Stimulated activated CD4-positive, alpha-beta T cell treated with anti-CD3 and anti-CD28 coated beads, Interleukin-1b, Interleukin-23, amount 100 ng/mL, for 24 hours (primary cell): ENCODE measurements around the gene PPP6R1.

ENCODE experiments used
- DNase-seq, 4 experiments: peaks; one replicate each; pipeline ENCODE4 v3.0.0-alpha.2; 2020; ENCODE audit warnings: low read depth in 4 of 4, low spot score in 1 of 4

Gene PPP6R1

GRCh38 chr19:55244004-55244680, 14.7 kb downstream of the PPP6R1 start:
- DNase-seq, result no peak

GRCh38 chr19:55242517-55242916, 16.3 kb downstream of the PPP6R1 start:
- no peak for DNase-seq

GRCh38 chr19:55241935-55242464, 16.8 kb downstream of the PPP6R1 start:
- DNase-seq, result no peak

GRCh38 chr19:55241143-55241934, 17.5 kb downstream of the PPP6R1 start:
- no peak for DNase-seq

GRCh38 chr19:55240713-55241020, 18.1 kb downstream of the PPP6R1 start:
- DNase-seq, result no peak

GRCh38 chr19:55239004-55239403, 19.8 kb downstream of the PPP6R1 start:
- DNase-seq, result no peak

- DNase-seq, result no peak
These were observed 20.8 kb downstream of the PPP6R1 start for GRCh38 chr19:55238030-55238429.

- no peak for DNase-seq
These were observed 25.8 kb downstream of the PPP6R1 start for GRCh38 chr19:55232986-55233385.

GRCh38 chr19:55232286-55232602, 26.6 kb downstream of the PPP6R1 start:
- DNase-seq, result no peak

- no peak for DNase-seq
These were observed 27.2 kb downstream of the PPP6R1 start for GRCh38 chr19:55231391-55232285.

GRCh38 chr19:55230780-55231179, 28.0 kb downstream of the PPP6R1 start:
- DNase-seq, result no peak

GRCh38 chr19:55230329-55230728, 28.5 kb downstream of the PPP6R1 start:
- no peak for DNase-seq

GRCh38 chr19:55229789-55230182, 29.0 kb downstream of the PPP6R1 start:
- no peak for DNase-seq

GRCh38 chr19:55229145-55229788, 29.6 kb downstream of the PPP6R1 start:
- no peak for DNase-seq

GRCh38 chr19:55228403-55229031, 30.3 kb downstream of the PPP6R1 start, which contains the start of gene TMEM86B:
TMEM86B (minus strand) TSS chr19:55228763; CDS start chr19:55228741, 22 bp downstream.
- DNase-seq, result no peak

- DNase-seq, result no peak
These were observed 30.8 kb downstream of the PPP6R1 start for GRCh38 chr19:55228015-55228391.

- DNase-seq, result no peak
These were observed 31.4 kb downstream of the PPP6R1 start for GRCh38 chr19:55227241-55228014.

GRCh38 chr19:55226788-55227187, 32.0 kb downstream of the PPP6R1 start:
- DNase-seq, result no peak

GRCh38 chr19:55226273-55226672, 32.5 kb downstream of the PPP6R1 start:
- no peak for DNase-seq

- no peak for DNase-seq
These were observed 33.3 kb downstream of the PPP6R1 start for GRCh38 chr19:55225415-55225958.
